GM21717 (cell line): Measurements from ENCODE around the gene NFATC2.

Experiments used
- ATAC-seq: cut with Tn5 transposase; IDR thresholded peaks from one replicate; pipeline ENCODE4 v1.9.1; 2021; ENCODE audit warnings: mild to moderate bottlenecking, moderate library complexity; ENCODE audit not compliant: unreplicated experiment

NFATC2 gene

GRCh38 chr20:51542571-51543421 lies at the start of gene NFATC2:
Gene NFATC2 (minus strand): TSS chr20:51542719. CDS start chr20:51542499, 220 bp downstream.
- peak; percentile 26 for ATAC-seq

GRCh38 chr20:51591871-51592270 lies 49.4 kb upstream of the NFATC2 start:
- ATAC-seq, result no peak

- no peak for ATAC-seq
These were observed 46.2 kb upstream of the NFATC2 start for GRCh38 chr20:51588762-51589161.

- ATAC-seq, result no peak
These were observed 44.6 kb upstream of the NFATC2 start for GRCh38 chr20:51587145-51587544.

GRCh38 chr20:51586005-51586440 lies 43.5 kb upstream of the NFATC2 start:
- no peak for ATAC-seq

- ATAC-seq, result no peak
These were observed 42.6 kb upstream of the NFATC2 start for GRCh38 chr20:51585148-51585547.

GRCh38 chr20:51584737-51585136 lies 42.2 kb upstream of the NFATC2 start:
- ATAC-seq, result no peak

GRCh38 chr20:51584116-51584515 lies 41.6 kb upstream of the NFATC2 start:
- ATAC-seq, result no peak

GRCh38 chr20:51583499-51583898 lies 41.0 kb upstream of the NFATC2 start:
- ATAC-seq, result no peak

- no peak for ATAC-seq
These were observed 40.6 kb upstream of the NFATC2 start for GRCh38 chr20:51583073-51583472.

- ATAC-seq, result no peak
These were observed 39.1 kb upstream of the NFATC2 start for GRCh38 chr20:51581571-51581970.

GRCh38 chr20:51579137-51579536 lies 36.6 kb upstream of the NFATC2 start:
- no peak for ATAC-seq

GRCh38 chr20:51578145-51578459 lies 35.6 kb upstream of the NFATC2 start:
- ATAC-seq, result no peak

GRCh38 chr20:51577432-51578144 lies 35.1 kb upstream of the NFATC2 start:
- ATAC-seq, result no peak

GRCh38 chr20:51575486-51575885 lies 33.0 kb upstream of the NFATC2 start:
- ATAC-seq, result no peak

- ATAC-seq, result no peak
These were observed 31.9 kb upstream of the NFATC2 start for GRCh38 chr20:51574248-51575033.

GRCh38 chr20:51573576-51574243 lies 31.2 kb upstream of the NFATC2 start:
- ATAC-seq, result no peak

- ATAC-seq, result no peak
These were observed 28.9 kb upstream of the NFATC2 start for GRCh38 chr20:51571460-51571794.

- ATAC-seq, result no peak
These were observed 28.4 kb upstream of the NFATC2 start for GRCh38 chr20:51570739-51571459.
